ENCODE measurements around the gene NKIRAS1. TPM values are rescaled to one million over a fixed set of nuclear protein-coding genes. Genes with fewer than 3 reads are reported as not detected.

The NKIRAS1 gene
- total RNA-seq, 2 experiments from 2014 or later: 4.0 to 4.7 TPM

GRCh38 chr3:23944861-23945662 lies 28.3 kb upstream of the NKIRAS1 start, which contains the start of gene NR1D2:
NR1D2 (plus strand) TSS chr3:23945286; CDS start chr3:23945579, 293 bp downstream.
- Histone ChIP-seq H2AFZ (ENCODE audit: low read length) (peak within 1 kb of the TSS; percentile 78), H3K4me2 (ENCODE audit: low read length) (peak within 1 kb of the TSS; percentile 92), H3K79me2 (ENCODE audit: insufficient read depth, low read depth, low read length) (peaks cover 9% of the 10 kb centered on the region; the same call in 1 of the 2 replicates), H3K9me2 (ENCODE audit: insufficient read depth, low read length) (no peaks in the 10 kb centered on the region), H4K20me1 (ENCODE audit: insufficient read depth, low read length) (no peaks in the 10 kb centered on the region), H3K36me3 (ENCODE audit: insufficient read depth, low read length) (no peaks in the 10 kb centered on the region), H3K27ac (ENCODE audit: low read depth, low read length, poor library complexity, severe bottlenecking) (peak within 1 kb of the TSS; percentile 54), H3K9me3 (ENCODE audit: low read length) (no peaks in the 10 kb centered on the region), H3K4me1 (ENCODE audit: insufficient read depth, low read length, poor library complexity, severe bottlenecking) (peaks cover 28% of the 10 kb centered on the region), H3K4me3 (ENCODE audit: low read depth, low read length, poor library complexity, severe bottlenecking) (peak within 1 kb of the TSS; percentile 72)
- DNase-seq (ENCODE audit: low spot score): peak; percentile 91
- intact Hi-C loops (cut with micrococcal nuclease; ENCODE audit: unreplicated experiment): loop anchor here (1.0 to 10.0 kb wide), 7 partner anchors 28 to 743 kb away; partner anchors contain the start of genes RPL15, UBE2E1 and UBE2E2
- ChIA-PET CTCF (ENCODE audit: unreplicated experiment) (no interaction called here), POLR2A (interaction anchor here (0.6 to 1.7 kb wide), 3 partner anchors 11 to 83 kb away, joined by 3 to 8 read pairs (median 5); no protein-coding TSS in a partner anchor)
- no TSS peak for BruUV-seq (replicated peaks)
- no peak for TF ChIP-seq CTCF (conservative IDR thresholded peaks at IDR 0.05; ENCODE audit: low read length)
- TF ChIP-seq EZH2phosphoT487 (IDR thresholded peaks at IDR 0.05; ENCODE audit: borderline replicate concordance, low read depth, low read length): no peak

- no peaks in the 10 kb centered on the region for H3K9me2 ChIP-seq (ENCODE audit: insufficient read depth, low read length)
- peaks cover 21% of the 10 kb centered on the region for H3K4me1 ChIP-seq (ENCODE audit: insufficient read depth, low read length, poor library complexity, severe bottlenecking)
- TF ChIP-seq CTCF (conservative IDR thresholded peaks at IDR 0.05; ENCODE audit: low read length) (no peak), EZH2phosphoT487 (IDR thresholded peaks at IDR 0.05; ENCODE audit: borderline replicate concordance, low read depth, low read length) (no peak)
- peak overlapping the region; percentile 72 for H3K4me3 ChIP-seq (ENCODE audit: low read depth, low read length, poor library complexity, severe bottlenecking)
- H3K9me3 ChIP-seq (ENCODE audit: low read length): no peaks in the 10 kb centered on the region
- no peaks in the 10 kb centered on the region for H4K20me1 ChIP-seq (ENCODE audit: insufficient read depth, low read length)
- peaks cover 9% of the 10 kb centered on the region; the same call in 1 of the 2 replicates for H3K79me2 ChIP-seq (ENCODE audit: insufficient read depth, low read depth, low read length)
- H3K4me2 ChIP-seq (ENCODE audit: low read length): peak overlapping the region; percentile 92
- intact Hi-C loops (cut with micrococcal nuclease; ENCODE audit: unreplicated experiment): loop anchor here (2.0 to 10.0 kb wide), 2 partner anchors 55 to 329 kb away; no protein-coding TSS in a partner anchor
- peak overlapping the region; percentile 74; the same call in 1 of the 2 replicates for H2AFZ ChIP-seq (ENCODE audit: low read length)
- H3K27ac ChIP-seq (ENCODE audit: low read depth, low read length, poor library complexity, severe bottlenecking): no peak overlapping the region
- peak; percentile 28 for DNase-seq (ENCODE audit: low spot score)
- H3K36me3 ChIP-seq (ENCODE audit: insufficient read depth, low read length): no peaks in the 10 kb centered on the region
- BruUV-seq (replicated peaks): no TSS peak
- POLR2A ChIA-PET: interaction anchor here (0.5 to 1.7 kb wide), 6 partner anchors 10 to 411 kb away, joined by 3 to 8 read pairs (median 4); no protein-coding TSS in a partner anchor
- CTCF ChIA-PET (ENCODE audit: unreplicated experiment): no interaction called here
Measured at GRCh38 chr3:23944007-23944783, 27.4 kb upstream of the NKIRAS1 start.

Measured in OCI-LY7 (cell line).